PC-9 (cell line): ENCODE data around the gene SNX5.

ENCODE experiments used
- EZH2 ChIP-seq: fragments of 200-600 bp; sonication (generic); IDR thresholded peaks from 2 replicates; pipeline ENCODE4 v1.8.0; 2017; ENCODE audit warnings: antibody characterized with exemption, low read depth
- TF ChIP-seq, protein P1 (sequence below): fragments of 200-600 bp; sonication (generic); conservative IDR thresholded peaks from 2 replicates; pipeline ENCODE4 v1.6.1; 2017; ENCODE audit warnings: mixed run types, antibody characterized with exemption, mild to moderate bottlenecking, moderate library complexity

DNA sequence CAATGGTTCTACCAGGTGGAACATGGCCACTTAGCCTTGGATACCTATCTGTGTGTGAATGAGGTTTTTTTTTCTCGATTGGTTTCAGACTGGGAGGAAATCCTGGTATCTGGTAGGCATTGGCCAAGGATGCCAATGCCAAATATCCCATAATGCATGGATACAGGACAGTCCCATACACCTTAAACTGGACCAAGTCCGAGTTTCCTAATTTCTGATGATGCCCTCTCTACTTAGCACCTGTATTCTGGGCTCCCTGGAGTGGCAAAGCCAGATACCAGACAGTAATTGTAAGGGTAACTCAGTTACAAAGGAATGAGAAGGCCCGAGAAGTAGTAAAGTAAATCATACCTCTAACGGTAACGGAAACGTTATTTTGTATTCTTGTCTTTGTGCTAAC, 17.9 kb downstream of the SNX5 start:
- TF ChIP-seq, protein P1, sequence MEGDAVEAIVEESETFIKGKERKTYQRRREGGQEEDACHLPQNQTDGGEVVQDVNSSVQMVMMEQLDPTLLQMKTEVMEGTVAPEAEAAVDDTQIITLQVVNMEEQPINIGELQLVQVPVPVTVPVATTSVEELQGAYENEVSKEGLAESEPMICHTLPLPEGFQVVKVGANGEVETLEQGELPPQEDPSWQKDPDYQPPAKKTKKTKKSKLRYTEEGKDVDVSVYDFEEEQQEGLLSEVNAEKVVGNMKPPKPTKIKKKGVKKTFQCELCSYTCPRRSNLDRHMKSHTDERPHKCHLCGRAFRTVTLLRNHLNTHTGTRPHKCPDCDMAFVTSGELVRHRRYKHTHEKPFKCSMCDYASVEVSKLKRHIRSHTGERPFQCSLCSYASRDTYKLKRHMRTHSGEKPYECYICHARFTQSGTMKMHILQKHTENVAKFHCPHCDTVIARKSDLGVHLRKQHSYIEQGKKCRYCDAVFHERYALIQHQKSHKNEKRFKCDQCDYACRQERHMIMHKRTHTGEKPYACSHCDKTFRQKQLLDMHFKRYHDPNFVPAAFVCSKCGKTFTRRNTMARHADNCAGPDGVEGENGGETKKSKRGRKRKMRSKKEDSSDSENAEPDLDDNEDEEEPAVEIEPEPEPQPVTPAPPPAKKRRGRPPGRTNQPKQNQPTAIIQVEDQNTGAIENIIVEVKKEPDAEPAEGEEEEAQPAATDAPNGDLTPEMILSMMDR = no peak
- no peak for TF ChIP-seq EZH2
